SK-N-MC (cell line): ENCODE data around the gene DSC1.

Source experiments
- DNase-seq: peaks from one replicate; pipeline ENCODE4 v3.0.0-alpha.2; 2011; ENCODE audit warnings: low read depth, low spot score
- H3K27ac ChIP-seq: fragments of 200-600 bp; sonication (generic); 2 replicates; pipeline ENCODE4 v1.5.1; 2016; ENCODE audit warnings: mixed run types
- H3K36me3 ChIP-seq: fragments of 200-600 bp; sonication (generic); 2 replicates; pipeline ENCODE4 v1.6.1; 2017; ENCODE audit warnings: antibody characterized with exemption, low read length, mixed read lengths; ENCODE audit not compliant: insufficient read depth
- H3K4me3 ChIP-seq: fragments of 200-600 bp; sonication (generic); 2 replicates; pipeline ENCODE4 v1.5.1; 2016
- H3K9ac ChIP-seq: fragments of 200-600 bp; sonication (generic); 2 replicates; pipeline ENCODE4 v1.8.0; 2017; ENCODE audit warnings: mixed run types, mixed read lengths; ENCODE audit not compliant: insufficient read length
- H3K9me3 ChIP-seq: fragments of 200-600 bp; sonication (generic); 2 replicates; pipeline ENCODE4 v1.6.1; 2017; ENCODE audit warnings: low read depth, mild to moderate bottlenecking, antibody characterized with exemption, low read length, moderate library complexity, mixed read lengths
- EZH2 ChIP-seq: fragments of 200-600 bp; sonication (generic); IDR thresholded peaks from one replicate; pipeline ENCODE4 v1.6.1; 2017; ENCODE audit warnings: antibody characterized with exemption
- FOXP2 ChIP-seq: optimal IDR thresholded peaks from 2 replicates; pipeline ENCODE3; 2011; ENCODE audit warnings: mild to moderate bottlenecking, moderate library complexity; ENCODE audit not compliant: insufficient read depth; ENCODE audit errors: extremely low read length, control extremely low read depth
- POLR2AphosphoS5 ChIP-seq: IDR thresholded peaks from 2 replicates; pipeline ENCODE4 v1.6.1; 2012; ENCODE audit warnings: mild to moderate bottlenecking, low read depth, low read length, borderline replicate concordance

The DSC1 gene

DNA sequence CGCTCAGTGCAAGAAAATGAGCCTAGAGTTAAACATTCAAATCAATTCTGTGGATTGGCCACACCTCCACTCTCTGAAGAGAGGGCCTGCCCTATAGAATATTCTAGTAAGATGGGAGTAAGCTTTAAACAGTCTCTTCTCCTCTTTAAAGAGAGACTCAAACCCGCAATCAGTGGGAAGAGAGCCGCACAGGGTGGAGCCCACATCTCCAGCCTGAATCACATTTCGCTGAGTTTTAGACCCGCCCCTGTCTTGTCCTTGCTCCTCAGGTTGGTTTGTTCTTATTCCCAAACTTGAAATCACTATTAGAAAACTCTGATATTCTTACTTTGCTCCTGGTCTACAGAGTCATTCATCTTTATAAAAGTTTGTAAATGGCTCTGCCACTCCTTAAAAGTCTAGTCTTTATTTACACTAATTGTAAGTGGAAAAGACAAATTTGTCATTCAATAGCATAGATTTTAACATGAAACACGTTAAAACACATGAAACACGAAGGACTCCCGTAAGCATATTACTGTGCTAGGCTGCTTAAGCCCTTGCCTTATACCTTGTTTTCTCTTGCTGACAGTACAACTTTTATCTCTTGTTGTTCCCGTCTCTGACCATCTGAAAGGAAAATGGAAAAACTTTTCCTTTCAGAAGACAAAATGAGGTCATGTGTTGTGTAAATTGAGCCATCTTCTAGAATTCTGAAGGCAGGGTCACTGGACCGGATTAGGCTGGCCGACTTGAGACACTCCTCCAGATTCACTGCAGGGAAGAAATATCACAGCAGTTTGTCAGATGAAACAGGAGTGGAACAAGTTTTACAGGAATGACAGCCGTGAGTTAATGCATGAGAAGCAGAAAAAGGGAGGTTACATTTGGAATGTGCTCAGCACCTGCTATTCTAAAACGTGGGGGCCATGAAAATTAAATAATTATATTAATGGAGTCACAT is 5.6 kb downstream of the DSC1 start:
- no peak for DNase-seq
- no peaks in the 10 kb centered on the region for H3K36me3 ChIP-seq
- H3K9ac ChIP-seq, result no peak overlapping the region
- no peak overlapping the region for H3K27ac ChIP-seq
- no peak overlapping the region for H3K4me3 ChIP-seq
- H3K9me3 ChIP-seq, result no peaks in the 10 kb centered on the region
- TF ChIP-seq POLR2AphosphoS5 (no peak), EZH2 (no peak), FOXP2 (no peak)

GRCh38 chr18:31155498-31155897 is 7.2 kb downstream of the DSC1 start:
- Histone ChIP-seq H3K9me3 (no peaks in the 10 kb centered on the region), H3K9ac (no peak overlapping the region), H3K27ac (no peak overlapping the region), H3K36me3 (no peaks in the 10 kb centered on the region), H3K4me3 (no peak overlapping the region)
- TF ChIP-seq POLR2AphosphoS5 (no peak), FOXP2 (no peak), EZH2 (no peak)
- DNase-seq, result no peak

GRCh38 chr18:31154181-31154580 is 8.5 kb downstream of the DSC1 start:
- Histone ChIP-seq H3K27ac (no peak overlapping the region), H3K4me3 (no peak overlapping the region), H3K9me3 (no peaks in the 10 kb centered on the region), H3K9ac (no peak overlapping the region), H3K36me3 (no peaks in the 10 kb centered on the region)
- TF ChIP-seq POLR2AphosphoS5, result no peak
- TF ChIP-seq FOXP2, result no peak
- no peak for TF ChIP-seq EZH2
- no peak for DNase-seq

DNA sequence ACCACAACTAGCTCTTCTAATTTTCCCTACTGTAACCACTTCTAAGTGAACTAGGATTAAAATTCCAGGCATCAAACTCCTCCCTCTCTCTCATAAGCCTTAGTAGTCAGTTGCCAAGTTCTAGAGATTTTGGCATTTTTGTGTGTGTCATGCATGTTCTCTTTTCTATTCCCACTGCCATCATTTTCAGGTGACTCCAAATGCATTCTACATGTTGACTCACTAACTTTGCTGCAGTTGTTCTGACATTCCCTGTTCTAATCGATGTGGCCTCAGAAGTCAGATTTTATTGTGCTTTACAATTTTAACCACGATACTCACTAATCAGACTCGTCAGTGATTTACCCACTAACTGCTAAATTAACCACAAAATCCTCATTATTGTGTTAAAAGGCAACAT is 13.3 kb downstream of the DSC1 start:
- DNase-seq, result no peak
- H3K27ac ChIP-seq, result no peak overlapping the region; the same call in 1 of the 2 replicates
- no peak for TF ChIP-seq EZH2
- no peak for TF ChIP-seq FOXP2
- TF ChIP-seq POLR2AphosphoS5, result no peak
- no peaks in the 10 kb centered on the region; the same call in 1 of the 2 replicates for H3K36me3 ChIP-seq
- H3K9me3 ChIP-seq, result no peaks in the 10 kb centered on the region
- H3K9ac ChIP-seq, result no peak overlapping the region
- no peak overlapping the region; the same call in 1 of the 2 replicates for H3K4me3 ChIP-seq

DNA sequence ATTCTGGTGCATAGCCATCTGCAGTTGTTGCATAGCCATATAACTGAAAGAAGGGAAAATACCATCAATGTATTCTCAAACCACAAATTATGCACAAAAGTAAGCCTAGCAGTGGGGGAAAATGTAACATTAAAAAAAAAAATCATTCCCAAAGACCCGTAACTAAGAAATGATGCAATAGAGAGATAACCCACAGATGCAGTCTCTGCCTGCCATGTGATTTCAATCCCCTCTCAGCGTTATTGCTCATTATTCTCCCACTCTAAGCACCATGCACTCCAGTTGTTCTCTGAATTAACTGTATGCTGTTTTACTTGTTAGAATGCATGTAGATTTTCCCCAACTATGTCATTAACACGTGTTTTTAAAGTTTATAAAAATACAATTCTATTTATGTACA is 14.1 kb downstream of the DSC1 start:
- TF ChIP-seq FOXP2 (no peak), POLR2AphosphoS5 (no peak), EZH2 (no peak)
- peak; percentile 10 for DNase-seq
- H3K27ac ChIP-seq, result peak overlapping the region; percentile 63

DNA sequence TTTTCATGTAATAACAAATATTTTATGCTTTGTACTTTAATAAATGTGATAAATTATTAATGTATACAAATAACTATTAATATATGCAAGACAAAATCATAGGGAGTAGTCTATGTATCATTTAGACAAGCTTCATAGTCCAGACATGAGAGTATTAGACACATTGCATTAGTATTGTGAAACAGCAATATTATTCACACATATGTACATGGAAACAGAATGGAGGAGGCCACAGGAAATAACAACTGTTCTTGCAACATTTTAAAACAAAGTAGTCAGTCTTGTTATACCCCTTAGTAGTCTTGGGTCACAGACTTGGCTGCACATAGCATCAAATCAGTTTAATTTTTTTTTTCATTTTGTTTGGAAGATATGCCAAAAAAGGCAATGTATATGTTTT is 15.8 kb downstream of the DSC1 start:
- DNase-seq, result no peak
- no peak overlapping the region; the same call in 1 of the 2 replicates for H3K4me3 ChIP-seq
- TF ChIP-seq FOXP2, result no peak
- TF ChIP-seq POLR2AphosphoS5, result no peak
- TF ChIP-seq EZH2, result no peak

More for the DNA sequence above, 14.1 kb downstream of the DSC1 start:
- peak overlapping the region; percentile 65 for H3K4me3 ChIP-seq
- H3K9me3 ChIP-seq, result no peaks in the 10 kb centered on the region
- peak overlapping the region; percentile 24 for H3K9ac ChIP-seq
- no peaks in the 10 kb centered on the region; the same call in 1 of the 2 replicates for H3K36me3 ChIP-seq

GRCh38 chr18:31143025-31143424 is 19.6 kb downstream of the DSC1 start:
- H3K4me3 ChIP-seq, result no peak overlapping the region
- no peaks in the 10 kb centered on the region; the same call in 1 of the 2 replicates for H3K36me3 ChIP-seq
- DNase-seq, result no peak
- H3K9me3 ChIP-seq, result no peaks in the 10 kb centered on the region
- H3K9ac ChIP-seq, result no peak overlapping the region
- TF ChIP-seq EZH2 (no peak), POLR2AphosphoS5 (no peak), FOXP2 (no peak)
- no peak overlapping the region for H3K27ac ChIP-seq

More for the DNA sequence above, 15.8 kb downstream of the DSC1 start:
- H3K36me3 ChIP-seq, result no peaks in the 10 kb centered on the region; the same call in 1 of the 2 replicates
- no peak overlapping the region for H3K27ac ChIP-seq
- H3K9ac ChIP-seq, result no peak overlapping the region
- H3K9me3 ChIP-seq, result no peaks in the 10 kb centered on the region

DNA sequence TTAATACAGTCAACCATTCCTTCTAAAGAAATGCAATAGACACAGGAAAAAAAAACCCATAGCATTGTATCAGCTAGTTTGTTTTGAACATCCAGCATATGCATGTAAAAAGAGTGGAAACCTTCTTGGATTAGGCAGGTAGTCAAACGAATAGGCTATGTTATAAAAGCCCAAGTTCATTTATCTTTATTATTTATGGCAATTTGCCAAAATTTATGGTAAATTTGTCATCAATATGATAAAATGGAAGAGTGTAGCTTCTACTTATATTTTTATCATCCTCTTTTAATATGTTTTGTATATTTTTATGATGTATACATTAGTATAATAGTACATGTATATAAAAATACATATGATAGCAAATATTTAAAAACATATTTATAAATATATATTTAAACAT is 23.9 kb downstream of the DSC1 start:
- no peak for DNase-seq
- no peaks in the 10 kb centered on the region for H3K36me3 ChIP-seq
- H3K9me3 ChIP-seq, result no peaks in the 10 kb centered on the region
- H3K27ac ChIP-seq, result no peak overlapping the region
- no peak overlapping the region for H3K4me3 ChIP-seq
- no peak overlapping the region for H3K9ac ChIP-seq
- no peak for TF ChIP-seq POLR2AphosphoS5
- TF ChIP-seq FOXP2, result no peak
- TF ChIP-seq EZH2, result no peak

DNA sequence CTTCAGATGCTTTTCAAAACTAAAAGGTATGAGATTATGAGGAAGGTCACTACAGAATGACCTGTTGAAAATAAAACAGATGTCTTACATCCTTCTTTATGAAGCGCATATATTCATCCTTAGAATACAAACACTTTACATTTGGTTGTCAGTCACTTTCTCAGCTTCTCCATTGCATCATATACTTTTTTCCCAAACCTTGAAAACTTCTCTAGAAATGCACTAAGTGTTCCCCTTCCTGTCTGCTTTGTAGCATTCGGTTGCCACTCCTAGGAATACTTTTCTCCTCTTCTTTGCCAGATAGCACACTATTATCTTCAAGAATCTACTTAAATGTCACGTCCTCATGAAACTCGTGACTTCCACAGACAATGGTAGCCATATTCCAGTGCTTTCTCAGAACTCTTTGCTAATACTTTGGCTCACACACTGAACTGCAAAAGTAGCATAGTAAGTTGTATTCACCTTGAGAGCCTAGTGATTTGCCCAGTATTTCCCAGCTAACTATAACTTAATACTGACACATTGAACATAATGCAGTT is 27.6 kb downstream of the DSC1 start:
- H3K9ac ChIP-seq, result no peak overlapping the region

More for the DNA sequence above, 27.6 kb downstream of the DSC1 start:
- DNase-seq, result no peak
- H3K36me3 ChIP-seq, result no peaks in the 10 kb centered on the region
- TF ChIP-seq FOXP2 (no peak), POLR2AphosphoS5 (no peak), EZH2 (no peak)
- no peaks in the 10 kb centered on the region for H3K9me3 ChIP-seq
- no peak overlapping the region for H3K4me3 ChIP-seq
- H3K27ac ChIP-seq, result no peak overlapping the region
